Stimulated activated CD4-positive, alpha-beta T cell treated with anti-CD3 and anti-CD28 coated beads, Interleukin-2, amount 100 ng/mL, for 4 hours (primary cell): ENCODE data around the gene ZMYND12.
A peak's percentile ranks its signal among the peaks of the same experiment; 100 is the strongest.
"Not testable (repeated sequence)": the region's sequence is repeated elsewhere in the genome, so short reads cannot be mapped to it uniquely, and the experiment has no call there.

ENCODE experiments used
- DNase-seq: peaks from one replicate; pipeline ENCODE4 v3.0.0-alpha.2; 2020; ENCODE audit warnings: low read depth

ZMYND12 gene

GRCh38 chr1:42456010-42456753 lies at the start of gene ZMYND12, which contains the start of gene PPCS:
ZMYND12 (minus strand) TSS chr1:42456022; CDS start chr1:42455997, 25 bp downstream.
PPCS (plus strand) TSS chr1:42456543; CDS start chr1:42456566, 23 bp downstream.
- peak; percentile 90 for DNase-seq

- no peak for DNase-seq
These were observed 48.8 kb upstream of the ZMYND12 start for GRCh38 chr1:42504535-42505128.

- DNase-seq = not testable (repeated sequence)
These were observed 46.2 kb upstream of the ZMYND12 start for GRCh38 chr1:42502031-42502430.

- DNase-seq = no peak
These were observed 34.4 kb upstream of the ZMYND12 start for GRCh38 chr1:42490237-42490636.

GRCh38 chr1:42484382-42484781 lies 28.6 kb upstream of the ZMYND12 start:
- DNase-seq = no peak

DNA sequence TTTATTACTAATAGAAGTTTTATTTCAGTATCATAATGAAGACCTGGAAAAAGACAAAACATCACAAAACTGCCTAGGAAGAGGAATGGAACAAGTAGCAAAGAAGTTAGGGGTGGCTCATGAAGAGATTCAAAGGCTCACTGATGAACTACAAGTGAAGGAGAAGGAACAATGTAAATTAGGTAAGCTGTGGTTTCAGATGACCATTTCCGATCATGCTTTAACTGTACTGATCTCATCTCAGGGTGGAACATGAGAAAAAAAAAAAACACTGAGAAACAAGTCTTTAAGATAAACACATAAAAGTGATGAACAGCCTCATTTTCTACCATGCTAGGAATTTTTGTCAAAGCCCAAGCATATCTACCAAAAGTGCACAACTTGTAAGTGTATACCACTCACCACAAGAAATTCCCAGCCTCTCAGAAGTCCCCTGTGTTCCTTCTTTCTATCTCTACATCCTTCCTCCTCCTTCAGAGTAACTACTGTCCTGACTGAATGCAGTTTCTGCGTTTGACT lies 26.9 kb upstream of the ZMYND12 start:
- DNase-seq = no peak

GRCh38 chr1:42480921-42481320 lies 25.1 kb upstream of the ZMYND12 start:
- DNase-seq = no peak

DNA sequence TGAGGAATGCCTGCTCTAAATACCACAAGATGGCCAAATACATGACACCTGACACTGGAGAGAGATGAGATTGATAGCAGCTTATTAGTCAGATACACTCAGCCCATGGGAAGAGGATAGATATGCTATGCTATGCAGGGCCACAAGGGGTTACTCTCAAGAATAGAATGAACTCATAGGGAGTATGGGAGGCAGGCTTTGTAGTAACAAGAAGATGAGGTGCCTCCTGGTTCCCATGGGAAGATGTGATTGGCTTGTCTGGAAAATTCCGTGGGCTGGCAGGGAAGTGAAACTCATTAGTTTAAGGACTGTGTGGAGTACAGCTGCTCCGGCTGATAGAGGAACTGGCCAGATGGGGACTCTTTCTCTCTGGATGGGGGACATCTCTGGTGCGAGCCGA lies 23.8 kb upstream of the ZMYND12 start:
- DNase-seq = no peak

- no peak for DNase-seq
These were observed 22.0 kb upstream of the ZMYND12 start for GRCh38 chr1:42477775-42478174.

DNA sequence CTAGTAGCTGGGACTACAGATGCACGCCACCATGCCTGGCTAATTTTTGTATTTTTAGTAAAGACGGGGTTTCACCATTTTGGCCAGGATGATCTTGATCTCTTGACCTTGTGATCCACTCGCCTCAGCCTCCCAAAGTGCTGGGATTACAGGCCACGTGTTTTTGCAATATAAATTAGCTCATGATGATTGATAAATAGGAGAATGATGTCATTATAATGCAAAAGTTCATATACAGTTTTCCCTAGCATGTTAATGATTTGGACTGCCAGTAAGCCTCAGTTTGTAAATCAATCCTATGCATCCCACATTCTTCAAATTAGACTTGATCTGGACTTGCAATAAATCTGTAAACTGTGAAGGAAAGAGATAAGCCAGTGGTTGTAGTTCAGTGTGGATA lies 21.5 kb upstream of the ZMYND12 start:
- not testable (repeated sequence) for DNase-seq

DNA sequence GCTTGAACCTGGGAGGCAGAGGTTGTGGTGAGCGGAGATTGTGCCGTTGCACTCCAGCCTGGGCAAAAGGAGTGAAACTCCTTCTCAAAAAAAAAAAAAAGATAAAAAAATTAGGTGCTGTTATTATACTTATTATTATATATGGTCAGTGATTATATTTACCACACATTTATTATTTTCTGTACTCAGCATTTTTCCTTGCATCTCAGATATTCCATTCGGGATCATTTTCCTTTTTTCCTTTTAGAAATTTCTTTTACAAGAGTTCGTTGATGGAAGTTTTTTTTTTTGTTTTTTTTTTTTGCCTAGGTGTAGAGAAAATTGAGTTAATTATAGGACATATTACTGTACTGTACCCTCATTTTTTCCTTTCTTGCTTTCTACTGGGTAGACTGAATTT lies 20.8 kb upstream of the ZMYND12 start:
- no peak for DNase-seq

- no peak for DNase-seq
These were observed 13.9 kb upstream of the ZMYND12 start for GRCh38 chr1:42469727-42470126.

- no peak for DNase-seq
These were observed 10.2 kb upstream of the ZMYND12 start for GRCh38 chr1:42466030-42466429.

- DNase-seq = no peak
These were observed 8.1 kb upstream of the ZMYND12 start for GRCh38 chr1:42463921-42464320.

- DNase-seq = peak; percentile 94
These were observed 7.3 kb upstream of the ZMYND12 start, which contains the start of gene CCDC30 for GRCh38 chr1:42462828-42463763. CCDC30 (plus strand) TSS chr1:42463286; CDS start chr1:42480552, 17,266 bp downstream.

DNA sequence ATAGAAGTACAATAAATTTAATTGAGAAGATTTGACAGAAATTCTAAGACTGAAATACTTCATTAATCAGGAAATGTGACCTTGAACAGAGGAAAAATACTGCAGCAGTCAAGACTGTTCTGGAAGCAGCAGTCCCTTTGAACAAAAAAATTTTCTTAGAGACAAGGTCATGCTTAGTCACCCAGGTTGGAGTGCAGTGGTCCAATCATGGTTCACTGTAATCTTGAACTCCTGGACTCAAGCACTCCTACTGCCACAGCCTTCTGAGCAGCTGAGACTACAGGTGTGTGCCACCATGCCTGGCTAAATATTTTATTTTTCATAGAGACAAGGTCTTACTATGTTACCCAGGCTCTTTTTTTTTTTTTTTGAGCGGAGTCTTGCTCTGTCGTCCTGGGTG lies 5.4 kb upstream of the ZMYND12 start:
- no peak for DNase-seq

- DNase-seq = peak; percentile 36
These were observed 900 bp upstream of the ZMYND12 start for GRCh38 chr1:42456754-42457089.

DNA sequence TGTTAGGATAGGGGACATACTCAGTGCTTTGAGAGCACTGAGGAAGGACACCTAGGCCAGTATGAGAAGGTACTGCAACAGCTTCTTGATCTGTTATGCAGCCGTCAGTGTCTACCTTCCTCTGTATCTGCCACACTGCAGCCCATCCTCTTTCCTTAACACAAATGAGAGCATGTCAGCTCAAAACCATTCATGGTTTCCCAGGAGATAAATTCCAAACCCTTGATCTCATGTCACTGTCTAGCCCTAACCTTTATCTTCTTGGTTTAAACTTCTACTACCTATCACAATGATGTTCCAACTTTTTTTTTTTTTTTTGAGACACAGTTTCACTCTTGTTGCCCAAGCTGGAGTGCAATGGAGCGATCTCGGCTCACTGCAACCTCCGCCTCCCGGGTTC lies 1.4 kb downstream of the ZMYND12 start:
- no peak for DNase-seq

DNA sequence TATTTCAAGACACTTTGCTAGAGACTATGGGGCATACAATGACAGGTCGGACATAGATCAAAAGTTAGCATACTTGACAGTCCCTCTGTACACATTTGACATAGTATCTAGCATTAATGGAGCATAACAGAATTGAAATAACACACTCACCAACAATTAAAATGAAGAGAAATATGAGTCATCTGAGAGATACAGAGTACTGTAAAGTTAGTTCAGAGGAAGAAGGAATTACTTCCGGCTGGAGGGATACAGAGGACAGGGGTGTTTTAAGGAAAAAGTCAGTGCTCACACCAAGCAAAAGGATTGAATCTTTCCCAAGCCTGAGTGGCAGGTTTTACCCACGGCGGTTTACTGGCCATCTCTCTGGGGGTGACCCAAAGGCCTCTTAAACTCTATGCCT lies 2.4 kb downstream of the ZMYND12 start:
- DNase-seq = no peak

GRCh38 chr1:42450061-42450460 lies 5.8 kb downstream of the ZMYND12 start:
- DNase-seq = no peak

DNA sequence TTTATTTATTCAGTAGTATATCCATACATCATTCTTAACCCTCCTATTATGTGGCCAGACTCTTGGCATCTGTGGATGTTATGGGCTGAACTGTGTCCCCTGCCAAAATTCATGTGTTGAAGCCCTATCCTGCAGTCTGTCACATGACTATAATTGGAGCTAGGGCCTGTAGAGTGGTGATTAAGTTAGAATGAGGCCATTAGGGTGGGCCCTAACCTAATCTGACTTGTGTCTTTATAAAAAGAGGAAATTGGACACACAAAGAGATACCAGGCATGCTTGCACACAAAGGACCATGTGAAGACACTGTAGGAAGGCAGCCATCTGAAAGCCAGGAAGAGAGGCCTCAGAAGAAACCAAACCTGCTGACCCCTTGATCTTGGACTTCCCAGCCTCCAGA lies 6.6 kb downstream of the ZMYND12 start:
- DNase-seq = no peak

- DNase-seq = no peak
These were observed 13.2 kb downstream of the ZMYND12 start for GRCh38 chr1:42442662-42443061.
